ENCODE results near the gene PTPRZ1. TPM values are rescaled to one million over a fixed set of nuclear protein-coding genes. Genes with fewer than 3 reads are reported as not detected.

PTPRZ1 gene
- total and polyA plus RNA-seq, 2 of the 8 experiments (the other 6 are each of a cell fraction or from before 2014, with no cell fraction given): 112 to 135 TPM

DNA sequence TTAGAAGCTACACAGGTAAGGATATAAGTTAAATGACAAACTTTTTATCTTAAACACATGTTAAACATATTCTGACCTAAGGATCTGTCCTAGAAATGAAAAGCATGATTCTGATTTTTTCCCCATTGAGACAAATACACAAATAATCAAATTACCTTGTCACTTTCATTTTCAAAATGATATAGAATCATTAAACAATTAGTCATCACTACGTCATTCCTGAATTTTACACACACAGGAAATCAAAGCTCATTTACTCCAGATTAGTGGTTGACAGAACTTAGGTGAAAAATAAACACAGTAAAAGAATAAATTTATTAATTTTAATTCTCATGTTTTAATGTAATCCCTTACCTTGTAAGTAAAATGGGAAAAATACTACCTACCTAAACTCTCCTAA is 182.1 kb downstream of the PTPRZ1 start:
- H3K27ac ChIP-seq (ENCODE audit: low read depth, low read length): no peak overlapping the region
- H3K4me2 ChIP-seq (ENCODE audit: insufficient read depth in 1 of 2, low read depth in 2 of 2, low read length in 2 of 2): no peak overlapping the region
- H3K4me1 ChIP-seq (replicated peaks in 1 of 4; ENCODE audit: control insufficient read depth in 3 of 4, insufficient read depth in 4 of 4, low read length in 3 of 4): peaks cover 0 to 3% (median 0%) of the 10 kb centered on the region in 4 experiments; a peak in 1 of 7 replicates
- H3K14ac ChIP-seq (ENCODE audit: insufficient read length): no peak overlapping the region
- H3K56ac ChIP-seq (replicated peaks; ENCODE audit: insufficient read length, low read depth, low read length): no peak overlapping the region
- H3K23me2 ChIP-seq (ENCODE audit: low read depth, low read length): no peaks in the 10 kb centered on the region
- DNase-seq (ENCODE audit: low read depth in 1 of 2, low spot score in 2 of 2) (no peak), FAIRE-seq (no peak)
- H2BK15ac ChIP-seq (ENCODE audit: low read length): no peak overlapping the region
- no peaks in the 10 kb centered on the region for H3K27me3 ChIP-seq (replicated peaks in 1 of 4; ENCODE audit: control insufficient read depth in 3 of 4, extremely low read depth in 1 of 4, insufficient read depth in 3 of 4, low read length in 3 of 4)
- no peaks in the 10 kb centered on the region for H3K79me1 ChIP-seq (ENCODE audit: low read depth, low read length)
- no peaks in the 10 kb centered on the region for H3K9me3 ChIP-seq (ENCODE audit: insufficient read depth in 2 of 2, low read depth in 1 of 2, low read length in 1 of 2)
- H3K23ac ChIP-seq (ENCODE audit: insufficient read length): no peak overlapping the region
- H2BK5ac ChIP-seq (ENCODE audit: low read depth, low read length): no peak overlapping the region
- 96% methylated on average over 1 of the region's 1 CpG; no CpG with 5 or more reads in 1 of the 2 experiments for WGBS, 2 experiments (ENCODE audit: extremely low coverage in 1 of 2, insufficient coverage in 1 of 2, insufficient read length in 1 of 2, insufficient replicate concordance in 2 of 2, low coverage in 1 of 2, low lambda C conversion rate in 2 of 2, missing lambda C conversion rate in 1 of 2)
- no peaks in the 10 kb centered on the region for H3K79me2 ChIP-seq (ENCODE audit: control insufficient read depth in 1 of 2, insufficient read depth in 2 of 2, low read length in 2 of 2)
- ChIA-PET CTCF (ENCODE audit: partially characterized antibody) (no interaction called here), POLR2A (ENCODE audit: partially characterized antibody) (no interaction called here)
- H3K18ac ChIP-seq (ENCODE audit: extremely low read depth, low read length): no peak overlapping the region
- peaks cover 16 to 59% (median 41%) of the 10 kb centered on the region in 4 experiments for H3K36me3 ChIP-seq (ENCODE audit: control insufficient read depth in 2 of 4, insufficient read depth in 4 of 4, low read length in 3 of 4)
- H3K4ac ChIP-seq (replicated peaks; ENCODE audit: insufficient read length, low read depth, low read length): no peak overlapping the region
- H2BK20ac ChIP-seq (ENCODE audit: low read length): no peak overlapping the region
- H2BK120ac ChIP-seq (replicated peaks; ENCODE audit: low read depth, low read length): no peak overlapping the region
- H2AK5ac ChIP-seq (ENCODE audit: low read depth, low read length): no peak overlapping the region
- no peak overlapping the region for H2BK12ac ChIP-seq (ENCODE audit: low read depth, low read length)
- H4K20me1 ChIP-seq (replicated peaks in 1 of 2; ENCODE audit: control insufficient read depth in 1 of 2, insufficient read depth in 2 of 2, low read length in 2 of 2): no peaks in the 10 kb centered on the region
- no peak overlapping the region for H3K9ac ChIP-seq (replicated peaks in 1 of 4; ENCODE audit: extremely low read depth in 1 of 4, low read depth in 3 of 4, low read length in 3 of 4)
- H3K4me3 ChIP-seq (ENCODE audit: extremely low read depth in 1 of 4, insufficient read depth in 2 of 4, low read depth in 3 of 4, low read length in 4 of 4): no peak overlapping the region
- no peak overlapping the region for H4K91ac ChIP-seq (replicated peaks; ENCODE audit: insufficient read length, low read length)
- TF ChIP-seq ASH2L (IDR thresholded peaks at IDR 0.05; ENCODE audit: low read length): no peak
- no peak for TF ChIP-seq SAP30 (IDR thresholded peaks at IDR 0.05; ENCODE audit: insufficient read depth, insufficient replicate concordance, low read length)
- TF ChIP-seq ZNF274 (IDR thresholded peaks at IDR 0.05; ENCODE audit: borderline replicate concordance, extremely low read depth, low read length): no peak
- TF ChIP-seq BCL11A (IDR thresholded peaks at IDR 0.05; ENCODE audit: low read depth in 2 of 2, low read length in 2 of 2): no peak
- TF ChIP-seq EGR1 (IDR thresholded peaks at IDR 0.05; ENCODE audit: borderline replicate concordance, low read depth, low read length): no peak
- TF ChIP-seq, protein P1, sequence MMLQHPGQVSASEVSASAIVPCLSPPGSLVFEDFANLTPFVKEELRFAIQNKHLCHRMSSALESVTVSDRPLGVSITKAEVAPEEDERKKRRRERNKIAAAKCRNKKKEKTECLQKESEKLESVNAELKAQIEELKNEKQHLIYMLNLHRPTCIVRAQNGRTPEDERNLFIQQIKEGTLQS (IDR thresholded peaks at IDR 0.05; ENCODE audit: insufficient read depth, low read depth, low read length): no peak
- TF ChIP-seq KDM4A (IDR thresholded peaks at IDR 0.05; ENCODE audit: low read depth, low read length, severe bottlenecking): no peak
- TF ChIP-seq SIX5 (IDR thresholded peaks at IDR 0.05; ENCODE audit: low read depth, low read length): no peak
- no peak for TF ChIP-seq POLR2AphosphoS5 (IDR thresholded peaks at IDR 0.05; ENCODE audit: low read depth, low read length)
- no peak for TF ChIP-seq RXRA (IDR thresholded peaks at IDR 0.05; ENCODE audit: insufficient read depth, low read depth, low read length)
- TF ChIP-seq CBX5 (IDR thresholded peaks at IDR 0.05; ENCODE audit: low read depth, low read length): no peak
- H4K5ac ChIP-seq (ENCODE audit: insufficient read length, low read depth, low read length): no peak overlapping the region
- no peak overlapping the region for H4K8ac ChIP-seq (ENCODE audit: extremely low read depth, insufficient read depth, low read length)
- H2AFZ ChIP-seq (ENCODE audit: low read length): no peak overlapping the region

Data from H1 (cell line).